GM18519 (cell line): Measurements from ENCODE around the gene BRWD1.
"Not testable (repeated sequence)": the region's sequence is repeated elsewhere in the genome, so short reads cannot be mapped to it uniquely, and the experiment has no call there.

Source experiments
- ATAC-seq: cut with Tn5 transposase; IDR thresholded peaks from one replicate; pipeline ENCODE4 v1.9.1; 2021; ENCODE audit warnings: mild to moderate bottlenecking, moderate library complexity; ENCODE audit not compliant: unreplicated experiment, low FRiP score

Gene BRWD1

DNA sequence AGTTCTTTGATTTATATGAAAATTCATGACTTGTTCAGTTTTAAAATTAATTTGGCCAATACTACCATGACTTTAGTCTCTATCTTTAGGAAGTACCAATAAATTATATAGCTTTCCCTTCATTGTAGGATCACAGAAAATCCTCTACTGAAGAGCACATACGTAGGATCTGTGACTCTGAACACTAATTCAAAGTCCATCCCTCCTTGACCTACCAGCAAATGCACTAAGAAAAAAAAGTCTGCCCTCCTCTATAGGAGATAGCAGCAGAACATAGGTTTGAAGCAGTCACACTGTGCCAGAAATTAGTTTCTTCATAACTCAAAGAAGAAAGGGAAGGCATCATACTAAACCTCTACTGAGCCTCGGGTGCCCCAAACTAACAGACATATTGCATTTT is 16.5 kb downstream of the BRWD1 start:
- ATAC-seq: no peak

DNA sequence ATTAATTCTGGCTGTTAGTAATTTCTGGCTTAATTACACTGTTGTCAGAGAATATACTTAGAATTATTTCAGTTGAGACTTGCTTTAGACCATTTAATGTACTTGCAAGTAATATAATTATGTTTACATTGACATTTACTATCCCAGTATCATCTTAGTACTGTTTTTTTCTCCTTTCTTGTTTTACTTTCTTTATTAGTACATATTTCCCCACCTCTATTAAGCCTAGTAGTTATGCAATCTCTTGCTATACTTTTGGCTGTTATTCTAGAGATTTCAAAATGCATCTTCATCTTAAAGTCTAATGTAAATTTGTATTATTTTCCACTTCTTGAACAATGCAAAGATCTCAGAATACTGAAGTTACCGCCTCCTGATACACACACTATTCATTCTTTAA is 24.4 kb downstream of the BRWD1 start:
- ATAC-seq: no peak

DNA sequence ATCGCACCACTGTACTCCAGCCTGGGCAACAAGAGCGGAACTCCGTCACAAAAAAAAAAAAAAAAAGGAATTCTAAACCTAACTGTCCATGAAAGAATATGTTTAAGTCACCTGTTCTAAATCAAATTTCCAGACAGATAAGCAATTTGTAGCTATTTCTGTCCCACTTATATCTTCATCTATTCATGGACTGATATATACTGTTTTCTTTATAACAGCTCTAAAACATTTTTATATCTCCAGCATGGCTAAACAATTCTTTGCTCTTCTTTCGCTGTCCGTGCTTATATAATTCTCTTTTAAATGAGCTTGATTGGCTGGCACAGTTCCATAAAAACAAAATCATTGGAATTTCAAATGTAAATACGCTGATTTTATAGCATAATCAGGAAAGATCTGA is 30.5 kb downstream of the BRWD1 start:
- no peak for ATAC-seq

DNA sequence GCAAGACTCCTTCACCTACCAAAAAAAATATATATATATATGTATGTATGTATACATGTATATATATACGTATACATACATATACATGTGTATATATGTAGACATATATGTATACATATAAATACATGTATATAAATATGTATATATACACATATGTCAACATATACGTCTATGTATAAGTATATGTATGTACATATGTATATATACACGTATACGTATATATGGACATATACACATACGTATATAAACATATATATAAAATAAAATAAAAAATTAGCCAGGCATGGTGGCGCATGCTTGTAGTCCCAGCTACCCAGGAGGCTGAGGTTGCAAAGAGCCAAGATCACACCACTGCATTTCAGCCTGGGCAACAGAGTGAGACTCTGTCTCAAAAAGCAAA is 31.6 kb downstream of the BRWD1 start:
- no peak for ATAC-seq

DNA sequence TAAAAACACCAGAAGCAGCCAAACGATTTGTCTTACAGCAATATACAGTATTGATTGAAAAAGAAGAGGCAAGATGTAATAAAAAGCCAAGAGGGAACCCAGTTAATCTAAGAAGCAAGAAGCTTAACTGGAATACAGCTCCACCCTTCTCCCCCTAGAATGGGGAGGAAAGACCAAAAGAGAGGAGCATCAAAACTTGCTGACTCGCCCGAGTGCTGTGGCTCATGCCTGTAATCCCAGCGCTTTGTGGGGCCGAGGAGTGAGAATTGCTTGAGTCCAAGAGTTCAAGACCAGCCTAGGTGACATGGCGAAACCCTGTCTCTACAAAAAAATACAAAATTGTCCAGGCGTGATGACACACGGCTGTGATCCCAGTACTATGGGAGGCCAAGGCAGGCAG is 32.2 kb downstream of the BRWD1 start:
- no peak for ATAC-seq

DNA sequence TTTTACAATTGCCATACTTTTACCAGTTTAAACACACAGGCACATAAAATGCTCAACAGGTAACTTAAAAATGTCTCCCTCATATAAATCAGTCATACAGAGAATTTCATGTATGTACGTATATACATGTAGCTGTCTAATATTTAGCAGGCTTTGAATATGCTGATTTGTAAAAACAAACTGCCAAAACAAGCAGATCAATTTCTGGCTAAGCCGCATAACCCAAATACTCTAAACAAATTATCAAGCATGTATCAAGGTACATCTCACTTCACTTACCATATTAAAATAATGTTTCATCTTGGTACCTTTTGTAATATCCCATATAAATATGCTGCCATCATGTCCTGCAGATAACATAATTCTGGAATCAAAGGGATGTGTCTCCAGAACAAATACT is 43.8 kb downstream of the BRWD1 start:
- no peak for ATAC-seq

DNA sequence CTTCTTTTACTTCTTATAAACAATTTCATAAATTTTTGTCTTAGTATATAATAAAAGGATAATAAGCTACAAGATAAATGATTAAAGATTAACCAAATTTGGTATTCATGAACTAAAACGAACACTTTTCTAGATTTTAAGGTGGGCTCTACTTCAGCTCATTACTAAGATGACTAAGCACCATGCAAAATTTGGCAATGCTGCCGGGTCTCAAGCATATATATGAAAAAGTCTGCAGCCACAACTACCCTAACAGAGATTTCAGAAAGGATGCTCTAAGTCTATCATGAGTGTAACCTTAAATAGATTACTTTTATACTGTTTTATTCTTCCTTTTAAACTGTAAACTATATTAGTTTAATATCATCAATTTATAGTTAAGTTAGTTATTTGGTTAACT is 47.8 kb downstream of the BRWD1 start:
- ATAC-seq: no peak

DNA sequence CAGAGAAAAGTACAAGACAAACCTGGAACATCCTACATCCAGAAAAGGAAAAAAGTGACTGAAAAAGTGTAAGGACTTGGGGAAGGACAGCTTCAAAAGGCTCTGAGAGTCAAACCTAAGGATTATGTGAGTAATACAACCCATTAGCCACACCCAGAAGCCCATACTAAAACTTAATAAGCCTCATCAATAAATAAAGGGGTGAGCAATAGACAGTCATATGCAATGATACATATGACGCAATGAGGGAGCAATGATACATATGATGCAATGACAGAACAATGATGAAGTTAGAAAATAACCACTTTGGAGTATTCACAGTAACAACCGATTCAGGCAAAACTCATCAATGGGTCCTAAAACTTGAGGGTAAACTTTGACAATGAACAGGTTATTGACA is 50.1 kb downstream of the BRWD1 start:
- no peak for ATAC-seq

DNA sequence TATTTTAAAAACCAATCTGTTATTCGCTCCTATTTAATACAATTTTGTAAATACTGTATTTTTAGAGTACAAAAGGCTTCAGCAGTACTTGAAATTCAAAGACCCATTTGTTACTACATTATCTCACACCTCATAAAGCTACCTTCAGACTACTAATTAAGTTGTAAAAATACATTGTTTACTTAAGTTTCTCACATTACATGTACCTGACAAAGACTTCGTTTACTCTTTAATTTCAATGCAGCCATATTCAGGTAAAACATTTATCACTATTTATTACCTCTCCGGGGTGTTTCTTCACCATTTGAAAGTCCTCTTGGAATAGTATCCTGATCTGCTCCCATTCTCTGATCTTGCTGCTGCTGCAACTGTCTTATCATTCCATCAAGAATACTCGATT is 55.2 kb downstream of the BRWD1 start:
- ATAC-seq: no peak

DNA sequence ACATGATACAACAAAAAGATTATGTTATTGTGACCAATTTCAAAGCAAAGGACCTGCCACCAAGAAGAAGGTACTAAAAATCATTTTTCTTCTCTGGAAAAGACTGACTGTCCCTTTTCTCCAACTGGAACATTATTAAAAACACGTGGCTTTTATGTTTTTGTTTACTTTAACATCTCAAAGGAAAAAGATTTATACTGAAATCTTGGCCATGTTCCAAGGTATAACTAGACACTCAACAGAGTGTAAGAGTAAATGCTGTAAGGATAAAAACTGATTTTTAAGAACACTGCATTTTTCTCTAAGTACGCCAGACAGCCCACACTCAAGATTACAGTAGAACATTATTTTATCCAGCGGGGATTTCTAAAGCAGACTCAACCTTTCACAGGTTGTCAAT is 62.1 kb downstream of the BRWD1 start:
- no peak for ATAC-seq

DNA sequence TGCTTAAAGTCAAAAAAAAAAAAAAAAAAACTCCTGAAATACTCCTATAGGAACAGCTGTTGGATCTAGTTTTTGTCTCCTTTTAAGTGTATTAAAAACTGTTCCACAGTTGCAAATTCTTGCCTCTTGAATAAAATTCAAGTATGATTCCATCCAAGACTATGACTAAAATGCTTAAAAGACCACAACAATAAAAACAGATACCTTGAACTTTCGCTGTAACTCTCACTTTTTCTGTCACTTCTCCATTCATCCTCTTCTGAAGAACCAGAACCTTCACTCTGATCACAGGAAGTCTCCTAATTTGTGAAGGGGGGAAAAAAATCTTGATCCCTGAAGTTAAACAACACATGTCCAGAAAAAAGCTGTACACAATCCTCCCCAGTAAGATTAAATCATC is 75.2 kb downstream of the BRWD1 start:
- ATAC-seq: no peak

DNA sequence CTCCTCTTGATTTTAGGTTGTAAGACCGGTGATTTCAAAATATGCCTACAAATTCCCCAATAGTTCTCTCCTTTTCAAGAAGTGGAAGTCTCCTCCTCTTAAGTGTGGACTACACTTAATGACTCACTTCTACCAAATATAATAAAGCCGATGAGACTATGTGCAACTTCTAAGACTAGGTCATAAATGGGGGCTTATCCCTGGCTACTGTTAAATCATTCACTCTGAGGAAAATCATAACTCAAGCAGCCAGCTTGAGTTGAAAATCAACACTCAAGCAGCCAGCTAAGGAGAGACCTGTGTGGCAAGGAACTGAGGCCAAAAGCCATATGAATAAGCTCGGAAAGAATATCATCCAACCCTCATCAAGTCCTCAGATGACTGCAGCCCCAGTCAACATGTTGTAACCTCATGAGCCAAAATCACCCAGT is 80.6 kb downstream of the BRWD1 start:
- no peak for ATAC-seq

DNA sequence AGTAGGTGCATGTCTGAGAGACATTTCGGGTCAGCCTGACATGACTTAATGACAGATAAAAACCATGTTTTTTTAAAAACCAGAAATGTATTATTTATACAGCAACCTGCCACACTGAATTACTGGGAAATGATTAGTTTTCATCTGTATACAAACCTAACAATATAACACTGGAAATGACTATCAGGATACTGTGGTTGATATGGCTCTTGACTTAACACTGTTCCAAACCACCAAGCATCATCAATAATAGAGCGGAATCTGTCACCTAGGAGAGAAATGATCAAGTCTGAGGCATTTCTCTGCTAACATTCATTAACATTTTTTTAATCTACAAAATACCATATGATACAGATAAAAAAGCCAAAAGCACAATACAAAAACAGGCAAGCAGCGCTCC is 88.5 kb downstream of the BRWD1 start:
- no peak for ATAC-seq

DNA sequence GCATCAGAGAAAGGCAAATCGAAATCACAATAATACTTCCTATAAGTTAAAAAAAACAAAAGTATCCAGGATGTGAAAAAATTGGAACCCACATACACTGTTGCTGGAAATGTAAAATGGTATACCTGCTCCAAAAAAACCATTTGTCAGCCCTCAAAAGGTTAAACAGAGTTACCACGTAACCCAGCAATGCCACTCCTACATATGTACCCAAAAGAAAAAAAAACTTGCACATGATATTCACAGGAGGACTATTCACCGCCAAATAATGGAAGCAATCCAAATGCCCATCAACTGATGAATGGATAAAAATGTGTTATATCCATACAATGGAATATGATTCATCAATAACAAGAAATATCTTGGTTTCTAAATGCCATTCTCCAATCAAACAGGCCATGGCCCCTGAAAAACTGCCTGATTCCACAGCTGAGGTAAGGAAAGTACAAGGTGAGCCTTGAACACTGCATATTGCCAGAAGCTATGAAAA is 91.4 kb downstream of the BRWD1 start:
- ATAC-seq: no peak

DNA sequence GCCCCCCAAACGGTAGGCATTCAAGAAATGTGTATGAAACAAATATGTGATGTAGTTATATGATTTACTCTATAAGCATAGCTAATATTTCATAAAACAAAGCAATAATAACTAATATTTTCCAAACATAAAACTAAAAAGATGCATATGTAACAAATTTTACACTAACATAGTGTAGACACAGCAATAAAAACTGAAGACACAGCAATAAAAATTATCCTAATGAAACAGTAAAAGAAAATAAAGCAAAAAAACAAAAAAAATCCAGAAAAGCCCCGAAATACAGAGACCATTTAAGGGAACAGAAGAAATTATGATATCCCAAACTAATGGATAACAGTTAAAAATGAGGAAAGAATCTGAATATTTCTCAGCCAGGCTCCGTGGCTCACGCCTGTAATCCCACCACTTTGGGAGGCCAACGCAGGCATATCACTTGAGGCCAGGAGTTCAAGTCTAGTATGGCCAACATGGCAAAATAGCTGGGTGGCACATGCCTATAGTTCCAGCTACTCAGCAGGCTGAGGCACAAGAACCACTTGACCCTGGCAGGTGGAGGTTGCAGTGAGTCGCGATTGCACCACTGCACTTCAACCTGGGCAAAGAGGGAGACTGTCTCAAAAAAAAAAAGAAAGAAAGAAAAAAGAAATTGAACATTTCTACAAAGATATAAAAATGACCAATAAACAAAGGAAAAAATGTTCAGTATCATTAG is 92.0 kb downstream of the BRWD1 start:
- ATAC-seq: no peak

DNA sequence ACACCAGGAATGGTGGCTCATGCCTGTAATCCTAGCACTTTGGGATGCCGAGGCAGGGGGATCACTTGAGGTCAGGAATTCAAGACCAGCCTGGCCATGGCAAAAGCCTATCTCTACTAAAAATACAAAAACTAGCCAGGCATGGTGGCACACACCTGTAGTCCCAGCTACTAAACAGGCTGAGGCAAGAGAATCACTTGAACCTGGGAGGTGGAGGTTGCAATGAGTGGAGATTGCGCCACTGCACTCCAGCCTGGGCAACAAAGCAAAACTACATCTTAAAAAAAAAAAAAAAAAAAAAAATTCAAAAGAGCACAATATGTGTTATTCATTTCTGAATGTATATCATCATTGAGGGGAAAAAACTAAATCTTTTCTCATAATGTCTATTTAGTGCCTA is 92.6 kb downstream of the BRWD1 start:
- not testable (repeated sequence) for ATAC-seq

DNA sequence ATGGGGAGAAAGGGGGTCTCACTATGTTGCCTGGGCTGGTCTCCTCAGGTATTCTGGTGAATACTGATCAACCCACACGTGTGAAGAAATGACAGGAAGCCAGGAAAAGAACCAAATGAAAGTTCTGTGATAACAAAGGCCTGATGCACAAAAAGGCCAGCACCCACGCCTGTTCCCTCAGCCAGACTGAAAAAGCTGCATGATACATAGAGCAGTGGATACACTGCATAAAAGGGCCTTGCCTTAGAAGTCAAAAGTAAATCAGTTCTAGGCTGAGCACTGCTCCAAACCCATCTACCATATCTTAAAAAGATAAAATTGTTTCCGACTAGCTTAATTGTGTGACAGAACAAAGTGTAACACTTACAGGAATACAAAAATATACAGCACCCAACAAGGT is 93.3 kb downstream of the BRWD1 start:
- ATAC-seq: no peak

DNA sequence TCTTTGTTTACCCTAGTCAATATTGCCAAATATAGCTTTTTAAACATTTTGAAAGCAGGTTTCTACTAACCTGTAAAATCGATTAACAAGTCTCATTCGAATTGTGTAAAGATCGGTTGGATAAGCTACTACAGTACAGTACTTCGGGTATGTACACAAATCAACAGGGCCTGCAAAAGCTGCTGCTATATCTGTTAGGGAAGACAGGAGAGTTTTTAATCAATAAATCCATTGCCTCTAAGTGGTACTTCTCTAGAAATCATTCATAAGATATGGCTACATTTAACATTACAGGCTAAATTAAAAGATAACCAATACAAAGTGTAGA is 95.4 kb downstream of the BRWD1 start:
- no peak for ATAC-seq

DNA sequence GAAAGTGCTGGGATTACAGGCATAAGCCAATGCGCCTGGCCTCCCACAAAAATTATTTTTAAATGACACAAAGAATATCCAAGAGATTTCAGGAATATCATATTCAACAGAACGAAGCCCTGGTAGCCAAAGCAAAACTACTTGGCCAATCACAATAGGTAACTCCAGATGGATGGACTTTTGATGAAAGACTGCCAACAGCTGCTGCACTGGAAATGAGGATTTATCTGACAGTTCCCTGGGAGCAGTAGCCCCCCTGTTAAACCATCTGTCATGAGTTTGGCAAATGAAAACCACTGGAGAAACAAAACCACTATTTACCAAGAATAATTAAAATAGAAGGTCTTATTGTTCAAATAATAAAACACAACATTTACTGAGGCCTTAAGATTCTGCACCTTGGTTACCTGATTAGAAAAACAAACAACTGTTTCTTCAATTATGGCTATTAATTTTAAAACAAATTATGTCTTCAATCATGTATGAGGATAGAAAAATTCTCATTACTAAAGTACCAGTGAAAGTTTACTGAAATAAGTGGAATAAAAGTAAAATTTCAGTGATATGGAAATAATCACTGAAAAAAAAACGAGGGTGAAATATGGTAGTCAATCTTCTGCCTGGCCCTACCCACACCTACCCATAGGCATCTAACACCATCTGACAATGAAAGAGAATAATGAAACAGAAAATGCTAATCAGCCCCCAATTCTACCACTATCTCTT is 95.9 kb downstream of the BRWD1 start:
- ATAC-seq: no peak

DNA sequence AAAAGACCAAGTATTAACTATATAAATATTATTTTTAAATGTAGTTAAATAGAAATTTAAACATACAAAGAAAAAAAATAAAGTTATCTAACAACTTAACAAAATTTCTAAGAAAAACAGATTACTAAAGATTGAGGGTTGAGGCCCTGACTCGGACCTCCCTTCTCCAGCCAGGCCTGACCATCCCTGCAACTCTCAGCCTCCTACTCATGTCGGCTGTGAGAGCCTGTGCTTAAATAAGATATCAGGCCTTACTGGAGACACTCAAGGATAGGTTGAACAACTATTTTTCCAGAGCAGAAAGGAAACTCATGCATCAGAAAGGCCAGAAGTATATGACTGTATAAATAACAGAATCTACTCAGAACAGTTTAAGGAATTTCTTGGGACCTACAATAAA is 97.1 kb downstream of the BRWD1 start:
- ATAC-seq: no peak

DNA sequence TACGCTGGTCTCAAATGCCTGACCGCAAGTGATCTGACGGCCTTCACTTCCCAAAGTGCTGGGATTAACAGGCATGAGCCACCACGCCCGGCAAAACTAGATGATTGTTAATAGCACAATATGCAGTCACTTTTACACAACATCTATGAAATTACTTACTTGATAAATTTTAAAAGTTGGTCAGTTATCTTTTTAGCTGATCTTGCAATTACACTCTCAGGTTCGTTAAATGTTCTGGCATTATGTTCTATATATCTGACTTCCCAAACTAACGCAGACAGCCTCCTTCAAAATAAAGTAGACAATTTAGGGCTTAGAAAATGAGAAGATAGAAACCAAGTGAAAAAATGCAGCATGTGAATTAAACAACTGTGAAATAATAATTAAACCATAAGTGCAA is 98.4 kb downstream of the BRWD1 start:
- no peak for ATAC-seq

DNA sequence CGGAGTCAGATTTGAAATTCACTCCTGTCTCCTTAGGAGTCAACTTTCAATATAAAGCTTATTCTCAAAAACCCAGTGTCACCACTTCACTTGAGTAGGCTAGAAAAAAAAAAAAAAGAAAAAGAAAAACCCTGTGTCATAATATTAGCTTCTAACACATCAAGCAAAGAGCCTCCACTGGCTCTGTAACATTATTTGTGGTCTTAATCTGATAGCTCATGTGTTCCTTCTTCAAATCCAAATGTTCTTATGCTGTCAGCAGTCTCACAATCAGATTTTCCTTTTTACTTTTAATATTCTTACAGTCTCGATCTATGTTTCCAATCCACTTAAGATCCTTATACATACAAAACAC is 104.1 kb downstream of the BRWD1 start:
- ATAC-seq: no peak
